GM18868 (cell line): ENCODE data around the gene CAB39L.
A peak's percentile ranks its signal among the peaks of the same experiment; 100 is the strongest.
"Not testable (repeated sequence)": the region's sequence is repeated elsewhere in the genome, so short reads cannot be mapped to it uniquely, and the experiment has no call there.

ENCODE experiments used
- ATAC-seq: cut with Tn5 transposase; IDR thresholded peaks from one replicate; pipeline ENCODE4 v1.9.1; 2021; ENCODE audit warnings: mild to moderate bottlenecking, moderate library complexity; ENCODE audit not compliant: unreplicated experiment

CAB39L gene

GRCh38 chr13:49294723-49295122, 149.1 kb downstream of the CAB39L start:
- not testable (repeated sequence) for ATAC-seq

- ATAC-seq = no peak
Observed at GRCh38 chr13:49292742-49293486, 150.9 kb downstream of the CAB39L start.

- ATAC-seq = no peak
Observed at GRCh38 chr13:49288458-49288857, 155.4 kb downstream of the CAB39L start.

- ATAC-seq = no peak
Observed at GRCh38 chr13:49287995-49288394, 155.9 kb downstream of the CAB39L start.

GRCh38 chr13:49279885-49280284, 164.0 kb downstream of the CAB39L start:
- ATAC-seq = no peak

GRCh38 chr13:49279112-49279511, 164.8 kb downstream of the CAB39L start:
- no peak for ATAC-seq

- ATAC-seq = no peak
Observed at GRCh38 chr13:49278211-49278610, 165.7 kb downstream of the CAB39L start.

- no peak for ATAC-seq
Observed at GRCh38 chr13:49272296-49272695, 171.6 kb downstream of the CAB39L start.

GRCh38 chr13:49271264-49271663, 172.6 kb downstream of the CAB39L start:
- peak; percentile 54 for ATAC-seq

GRCh38 chr13:49265822-49266221, 178.0 kb downstream of the CAB39L start:
- no peak for ATAC-seq

GRCh38 chr13:49262634-49263033, 181.2 kb downstream of the CAB39L start:
- no peak for ATAC-seq

- ATAC-seq = no peak
Observed at GRCh38 chr13:49259586-49259985, 184.3 kb downstream of the CAB39L start.
